CD4-positive, alpha-beta T cell treated with Interleukin-10 for 1 hour (primary cell): ENCODE data around the gene MIR17HG.
"Not testable (repeated sequence)": the region's sequence is repeated elsewhere in the genome, so short reads cannot be mapped to it uniquely, and the experiment has no call there.

Experiments
- DNase-seq: peaks from one replicate; pipeline ENCODE4 v3.0.0-alpha.2; 2020

Gene MIR17HG

DNA sequence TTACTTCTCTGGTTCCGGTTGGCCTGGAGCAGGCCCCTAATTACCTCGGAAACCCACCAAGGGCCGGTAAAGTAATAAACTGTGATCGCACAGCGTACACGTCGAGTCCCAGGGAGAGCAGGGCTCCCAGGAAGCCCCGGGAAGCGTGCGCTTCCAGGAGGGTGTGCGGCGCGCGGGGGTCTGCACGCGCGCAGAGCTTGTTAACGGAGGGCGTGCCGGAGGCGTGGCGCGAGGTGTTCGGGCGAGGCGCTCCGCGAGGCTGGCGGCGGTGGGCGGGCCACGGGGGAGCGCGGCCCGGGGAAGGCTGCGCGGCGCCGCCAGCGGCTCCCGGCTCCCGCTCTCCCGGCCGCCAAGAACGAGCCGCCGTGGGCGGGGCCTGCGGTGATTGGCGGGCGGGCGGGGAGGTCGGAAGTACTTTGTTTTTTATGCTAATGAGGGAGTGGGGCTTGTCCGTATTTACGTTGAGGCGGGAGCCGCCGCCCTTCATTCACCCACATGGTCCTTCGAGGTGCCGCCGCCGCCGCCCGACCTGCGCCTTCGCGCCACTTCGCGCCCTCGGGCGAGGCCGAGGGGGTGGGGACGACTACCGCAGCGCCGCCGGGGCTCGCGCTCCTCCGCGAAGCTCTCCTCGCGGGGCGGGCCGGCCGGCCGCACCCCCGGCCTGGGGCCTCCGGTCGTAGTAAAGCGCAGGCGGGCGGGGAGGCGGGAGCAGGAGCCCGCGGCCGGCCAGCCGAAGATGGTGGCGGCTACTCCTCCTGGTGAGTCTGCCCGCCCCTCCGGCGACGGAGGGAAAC lies at the start of gene MIR17HG:
Gene MIR17HG (plus strand): TSS at position 486 of the 794 bp plus-strand sequence.
- peak; percentile 91 for DNase-seq

GRCh38 chr13:91298060-91298459 lies 49.4 kb upstream of the MIR17HG start:
- no peak for DNase-seq

DNA sequence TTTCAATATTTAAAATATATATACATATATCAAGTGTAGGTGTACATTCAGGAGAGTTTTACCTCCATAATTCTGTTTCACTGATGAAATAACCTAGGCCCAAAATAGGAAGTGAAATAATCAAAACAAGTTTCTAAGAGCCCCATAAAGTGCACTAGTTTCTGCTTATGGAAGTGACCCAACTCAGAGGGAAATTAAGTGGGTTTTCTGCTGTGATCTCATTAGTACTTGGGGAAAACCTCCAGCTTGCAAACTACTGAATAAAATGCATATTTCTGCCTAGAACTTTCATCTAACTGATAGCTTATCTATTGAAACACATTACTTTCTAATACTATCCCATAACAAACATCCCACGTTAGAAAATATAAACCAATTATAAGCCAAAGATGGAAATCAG lies 45.4 kb upstream of the MIR17HG start:
- no peak for DNase-seq

GRCh38 chr13:91303031-91303430 lies 44.5 kb upstream of the MIR17HG start:
- no peak for DNase-seq

- no peak for DNase-seq
Measured at GRCh38 chr13:91304741-91305140, 42.7 kb upstream of the MIR17HG start.

GRCh38 chr13:91305652-91306051 lies 41.8 kb upstream of the MIR17HG start:
- DNase-seq: no peak

GRCh38 chr13:91307887-91308286 lies 39.6 kb upstream of the MIR17HG start:
- no peak for DNase-seq

GRCh38 chr13:91308299-91308698 lies 39.2 kb upstream of the MIR17HG start:
- peak; percentile 16 for DNase-seq

DNA sequence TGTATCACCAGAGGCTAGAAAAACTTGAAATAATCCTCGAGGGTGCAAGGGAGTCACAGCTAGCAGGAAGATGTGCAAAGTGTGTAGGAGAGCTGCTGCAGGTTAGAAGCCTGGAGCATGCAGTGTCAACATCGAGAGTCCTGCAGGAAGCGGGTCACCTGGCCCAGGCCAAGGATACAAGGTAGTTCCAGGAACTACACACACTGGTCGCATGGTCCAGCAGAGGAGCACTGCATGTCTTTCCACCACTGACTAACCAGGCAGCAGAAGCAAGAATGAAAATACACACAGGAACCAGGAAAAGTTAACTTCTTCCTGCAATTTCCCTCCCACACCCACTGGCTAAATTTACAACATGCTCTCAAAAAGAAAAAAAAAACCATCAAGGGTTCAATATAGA lies 36.0 kb upstream of the MIR17HG start:
- no peak for DNase-seq

DNA sequence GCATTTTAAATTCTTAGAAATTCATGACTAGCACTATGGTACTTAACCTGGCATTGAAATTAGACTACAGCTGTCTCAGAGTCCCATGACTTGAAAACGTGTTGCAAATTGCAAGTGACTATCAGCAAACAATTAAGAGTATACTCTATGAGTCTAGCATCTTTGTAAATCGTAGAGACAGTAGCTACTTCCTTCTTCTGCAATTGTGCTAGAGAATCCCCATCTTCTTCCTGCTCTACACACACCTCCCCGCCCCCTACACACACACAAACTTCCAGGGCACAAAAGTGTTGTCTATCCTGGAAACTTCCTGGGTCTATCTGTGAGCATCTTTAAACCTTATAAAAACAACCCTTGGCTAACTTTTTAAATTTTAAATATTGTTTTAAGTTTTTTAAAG lies 35.2 kb upstream of the MIR17HG start:
- DNase-seq: no peak

GRCh38 chr13:91313103-91313502 lies 34.4 kb upstream of the MIR17HG start:
- peak; percentile 50 for DNase-seq

DNA sequence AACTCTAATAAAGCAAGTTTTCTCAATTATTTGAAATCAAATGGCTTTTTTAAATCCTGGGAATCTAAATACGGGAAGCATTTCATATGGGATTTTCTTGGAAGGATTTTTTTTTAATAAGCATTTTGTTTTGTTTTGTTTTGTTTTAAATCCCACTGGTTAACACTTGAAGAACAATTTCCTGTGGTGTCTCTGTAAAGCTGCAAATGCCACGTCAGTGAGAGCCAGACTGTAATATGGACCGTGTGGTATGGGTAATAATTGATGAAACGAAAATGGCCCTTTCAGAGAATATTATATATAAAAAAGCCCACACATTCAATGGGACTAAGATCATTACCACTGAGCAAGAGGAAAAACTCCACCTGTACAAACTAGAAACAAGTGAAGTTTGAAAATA lies 33.9 kb upstream of the MIR17HG start:
- no peak for DNase-seq

- DNase-seq: no peak
Measured at GRCh38 chr13:91314888-91315287, 32.6 kb upstream of the MIR17HG start.

- no peak for DNase-seq
Measured at GRCh38 chr13:91318886-91319285, 28.6 kb upstream of the MIR17HG start.

DNA sequence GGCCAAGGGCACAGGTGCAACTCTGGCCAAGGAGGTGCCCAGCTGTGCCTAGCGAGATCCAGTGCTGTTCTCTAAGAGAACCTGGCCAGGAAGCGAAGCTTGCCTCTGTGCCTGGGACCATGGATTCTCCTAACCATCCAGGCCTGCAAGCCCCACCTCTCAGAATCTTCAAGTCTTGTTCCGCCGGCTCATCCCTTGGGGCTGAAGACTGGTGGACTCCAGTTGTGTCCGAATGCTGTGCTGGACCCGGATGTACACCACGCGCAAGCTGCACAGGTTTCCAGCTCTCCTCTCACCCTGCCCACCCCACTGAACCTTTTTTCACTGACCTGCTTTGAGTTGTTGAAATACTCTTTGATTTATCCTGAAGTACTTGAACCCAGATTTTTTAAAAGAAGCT lies 27.5 kb upstream of the MIR17HG start:
- DNase-seq: no peak

GRCh38 chr13:91320990-91321389 lies 26.5 kb upstream of the MIR17HG start:
- DNase-seq: not testable (repeated sequence)

DNA sequence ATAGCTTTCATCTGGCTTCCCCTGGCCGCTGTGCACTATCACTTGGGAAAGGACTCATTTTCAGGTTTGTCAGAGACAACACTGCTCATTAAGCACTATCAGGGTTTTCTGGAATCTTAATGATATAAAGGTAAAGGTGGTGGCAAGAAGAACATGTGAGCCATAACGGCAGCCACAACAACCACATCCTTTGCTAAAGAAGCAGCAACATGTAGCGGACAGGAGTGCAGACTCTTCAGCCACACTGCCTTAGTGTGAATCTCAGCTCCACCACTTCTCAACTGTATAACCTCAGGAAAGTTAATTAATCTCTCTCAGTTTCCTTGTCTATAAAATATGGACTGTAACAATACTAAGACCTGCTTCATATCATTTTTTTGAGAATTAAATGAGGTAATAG lies 24.1 kb upstream of the MIR17HG start:
- peak; percentile 21 for DNase-seq

GRCh38 chr13:91326146-91326545 lies 21.3 kb upstream of the MIR17HG start:
- DNase-seq: no peak

GRCh38 chr13:91328726-91329125 lies 18.8 kb upstream of the MIR17HG start:
- no peak for DNase-seq

- no peak for DNase-seq
Measured at GRCh38 chr13:91329733-91330132, 17.8 kb upstream of the MIR17HG start.

DNA sequence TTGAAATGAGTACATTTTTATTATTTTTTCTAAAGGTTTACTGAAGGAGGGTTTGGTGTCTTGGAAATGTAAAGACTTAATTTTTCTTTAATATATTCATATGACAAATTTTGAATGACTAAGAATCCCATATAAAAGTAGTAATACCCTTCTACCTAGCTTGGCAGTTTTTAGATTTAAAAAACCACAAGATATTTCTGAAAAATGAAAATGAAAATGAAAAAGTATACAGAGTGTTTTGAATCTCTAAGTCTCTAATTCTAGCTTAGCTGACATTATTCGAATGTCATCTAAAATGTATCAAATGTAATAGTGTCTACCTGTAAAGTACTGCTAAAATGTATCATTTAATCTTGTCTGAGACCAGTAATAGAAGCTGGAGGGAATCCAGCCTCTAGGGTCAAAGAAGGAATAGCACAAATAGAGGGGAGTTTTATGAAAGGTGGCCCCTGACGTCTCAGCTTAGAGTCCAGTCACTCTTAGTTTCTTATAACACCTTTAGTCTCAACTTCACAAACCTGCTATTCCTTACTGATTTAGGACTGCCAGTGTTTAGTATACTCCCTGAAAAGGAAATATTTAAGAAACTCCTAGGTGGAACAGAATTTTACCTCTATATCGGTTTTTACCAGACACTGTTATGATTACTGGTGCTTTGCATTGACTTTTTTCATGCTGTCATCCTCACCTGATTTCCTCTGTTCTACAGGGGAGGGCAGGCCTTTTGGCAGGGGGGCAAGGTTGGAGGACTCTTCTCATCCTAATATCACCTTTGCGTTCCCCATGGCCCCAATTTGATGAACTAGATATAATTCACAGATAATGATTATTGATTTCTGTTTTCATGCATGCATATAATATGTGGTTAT lies 16.2 kb upstream of the MIR17HG start:
- DNase-seq: no peak

GRCh38 chr13:91346062-91346461 lies 1.4 kb upstream of the MIR17HG start:
- no peak for DNase-seq

GRCh38 chr13:91346850-91347201 lies 661 bp upstream of the MIR17HG start:
- peak; percentile 51 for DNase-seq
